WTC11 (cell line): ENCODE data around the gene BRK1. TPM values are rescaled to one million over a fixed set of nuclear protein-coding genes. Genes with fewer than 3 reads are reported as not detected.
"Not testable (repeated sequence)": the region's sequence is repeated elsewhere in the genome, so short reads cannot be mapped to it uniquely, and the experiment has no call there.

Experiments
- ATAC-seq: fragments of 200-7000 bp; cut with Tn5 transposase; 2 replicates; pipeline ENCODE4 v1.10.0; 2021; ENCODE audit warnings: mild to moderate bottlenecking, moderate library complexity
- CTCF ChIA-PET: fragments of 300-600 bp; sonication (Branson Sonifier 250); formaldehyde crosslinking; loops from one replicate; lab custom pipeline; 2021; ENCODE audit warnings: antibody characterized with exemption; lab: Charles Lee
- POLR2A ChIA-PET: fragments of 350-600 bp; sonication (Branson Sonifier 250); formaldehyde crosslinking; loops from one replicate; lab custom pipeline; 2021; ENCODE audit warnings: antibody characterized with exemption; lab: Charles Lee
- DNase-seq: peaks from one replicate; pipeline ENCODE4 v3.0.0; 2021; ENCODE audit warnings: low spot score
- H3K27ac Mint-ChIP-seq: 2 replicates; pipeline ENCODE4 v1.8.0; 2021; ENCODE audit warnings: mixed read lengths
- H3K27me3 Mint-ChIP-seq: 2 replicates; pipeline ENCODE4 v1.8.0; 2021; ENCODE audit warnings: low read depth, mild to moderate bottlenecking, moderate library complexity, mixed read lengths
- H3K36me3 Mint-ChIP-seq: 2 replicates; pipeline ENCODE4 v1.8.0; 2021; ENCODE audit warnings: mixed read lengths
- H3K4me1 Mint-ChIP-seq: 2 replicates; pipeline ENCODE4 v1.8.0; 2022; ENCODE audit warnings: mixed read lengths
- H3K4me3 Mint-ChIP-seq: 2 replicates; pipeline ENCODE4 v1.8.0; 2021; ENCODE audit warnings: mild to moderate bottlenecking, moderate library complexity, mixed read lengths
- H3K9me3 Mint-ChIP-seq: 2 replicates; pipeline ENCODE4 v1.8.0; 2021; ENCODE audit warnings: mixed read lengths
- AFF4 ChIP-seq: sonication (generic); formaldehyde crosslinking; IDR thresholded peaks from 2 replicates; pipeline ENCODE4 v1.8.1; 2023; ENCODE audit warnings: mild to moderate bottlenecking, missing genetic modification reagents, borderline replicate concordance
- AR ChIP-seq: fragments of 250-450 bp; sonication (Bioruptor Pico); IDR thresholded peaks from 2 replicates; pipeline ENCODE4 v1.9.0; 2021; ENCODE audit warnings: mild to moderate bottlenecking
- CTCF ChIP-seq: fragments of 200-600 bp; IDR thresholded peaks from 2 replicates; pipeline ENCODE4 v1.8.0; 2022; ENCODE audit warnings: antibody characterized with exemption
- E2F5 ChIP-seq: sonication (generic); formaldehyde crosslinking; IDR thresholded peaks from 2 replicates; pipeline ENCODE4 v1.8.1; 2022; ENCODE audit warnings: mild to moderate bottlenecking, moderate library complexity, missing genetic modification reagents
- ESRRA ChIP-seq: sonication (generic); formaldehyde crosslinking; IDR thresholded peaks from 2 replicates; pipeline ENCODE4 v1.8.1; 2022; ENCODE audit warnings: mild to moderate bottlenecking, missing genetic modification reagents, borderline replicate concordance
- GABPB1 ChIP-seq: sonication (generic); formaldehyde crosslinking; IDR thresholded peaks from 2 replicates; pipeline ENCODE4 v1.8.1; 2023; ENCODE audit warnings: mild to moderate bottlenecking, missing genetic modification reagents
- IRF2 ChIP-seq: sonication (generic); formaldehyde crosslinking; IDR thresholded peaks from 2 replicates; pipeline ENCODE4 v1.8.0; 2022; ENCODE audit warnings: low read depth, missing genetic modification reagents, borderline replicate concordance
- JAZF1 ChIP-seq: fragments of 250-450 bp; sonication (Bioruptor Pico); IDR thresholded peaks from 2 replicates; pipeline ENCODE4 v1.9.0; 2021; ENCODE audit warnings: moderate library complexity, mild to moderate bottlenecking, inconsistent platforms
- KAT7 ChIP-seq: sonication (generic); formaldehyde crosslinking; IDR thresholded peaks from 2 replicates; pipeline ENCODE4 v1.8.1; 2023; ENCODE audit warnings: missing genetic modification reagents, mild to moderate bottlenecking, borderline replicate concordance
- NFE2L1 ChIP-seq: sonication (generic); formaldehyde crosslinking; IDR thresholded peaks from 2 replicates; pipeline ENCODE4 v1.8.1; 2023; ENCODE audit warnings: missing genetic modification reagents
- NR2C2 ChIP-seq: sonication (generic); formaldehyde crosslinking; IDR thresholded peaks from 2 replicates; pipeline ENCODE4 v1.8.0; 2022; ENCODE audit warnings: mild to moderate bottlenecking, missing genetic modification reagents
- TCF7 ChIP-seq: sonication (generic); formaldehyde crosslinking; IDR thresholded peaks from 2 replicates; pipeline ENCODE4 v1.8.0; 2022; ENCODE audit warnings: mild to moderate bottlenecking, low read depth, missing genetic modification reagents, moderate library complexity
- TEAD4 ChIP-seq: sonication (generic); formaldehyde crosslinking; IDR thresholded peaks from 2 replicates; pipeline ENCODE4 v1.8.0; 2022; ENCODE audit warnings: mild to moderate bottlenecking, missing genetic modification reagents
- ZBTB43 ChIP-seq: sonication (generic); formaldehyde crosslinking; IDR thresholded peaks from 2 replicates; pipeline ENCODE4 v1.8.1; 2023; ENCODE audit warnings: mild to moderate bottlenecking, missing genetic modification reagents
- ZMAT4 ChIP-seq: fragments of 250-450 bp; sonication (Bioruptor Pico); IDR thresholded peaks from 2 replicates; pipeline ENCODE4 v1.9.0; 2021; ENCODE audit warnings: mild to moderate bottlenecking
- ZNF423 ChIP-seq: fragments of 250-450 bp; sonication (Bioruptor Pico); IDR thresholded peaks from 2 replicates; pipeline ENCODE4 v2.1.2; 2022; ENCODE audit warnings: mild to moderate bottlenecking, moderate library complexity
- ZSCAN18 ChIP-seq: fragments of 250-450 bp; sonication (Bioruptor Pico); IDR thresholded peaks from 2 replicates; pipeline ENCODE4 v2.1.2; 2022; ENCODE audit warnings: mild to moderate bottlenecking, moderate library complexity
- total RNA-seq: library from RNA; stranded (reverse); gene quantifications from 3 replicates; pipeline ENCODE4 v1.2.3, GENCODE V29; 2021

The BRK1 gene
- total RNA-seq, 1 experiment from 2014 or later: 107 TPM

GRCh38 chr3:10115326-10116137 is at the start of gene BRK1 (continued):
- TF ChIP-seq AFF4 (CRISPR knock-in tag): no peak
- TF ChIP-seq, all 79 proteins: peak for 14

GRCh38 chr3:10070077-10070476 is 45.4 kb upstream of the BRK1 start:
- Mint-ChIP-seq H3K9me3 (peaks cover 14% of the 10 kb centered on the region), H3K36me3 (peaks cover 67% of the 10 kb centered on the region)
- H3K4me1 Mint-ChIP-seq, DNase-seq, H3K4me3 Mint-ChIP-seq, ATAC-seq, H3K27ac Mint-ChIP-seq, CTCF ChIA-PET, POLR2A ChIA-PET, H3K27me3 Mint-ChIP-seq: not testable (repeated sequence)

- CTCF ChIA-PET: no interaction called here
- no peak for ATAC-seq
- no peak overlapping the region for H3K27ac Mint-ChIP-seq
Measured at GRCh38 chr3:10074666-10075065, 40.8 kb upstream of the BRK1 start.

GRCh38 chr3:10081871-10082270 is 33.6 kb upstream of the BRK1 start:
- no peak for ATAC-seq
- POLR2A ChIA-PET: no interaction called here
- peaks cover 67% of the 10 kb centered on the region for H3K36me3 Mint-ChIP-seq
- CTCF ChIA-PET: no interaction called here
- H3K4me1 Mint-ChIP-seq: no peaks in the 10 kb centered on the region
- no peak overlapping the region for H3K4me3 Mint-ChIP-seq
- H3K9me3 Mint-ChIP-seq: no peaks in the 10 kb centered on the region
- H3K27ac Mint-ChIP-seq: no peak overlapping the region
- no peak for DNase-seq
- no peaks in the 10 kb centered on the region for H3K27me3 Mint-ChIP-seq
- TF ChIP-seq AR (CRISPR knock-in tag) (no peak), IRF2 (CRISPR knock-in tag) (no peak), ZMAT4 (no peak), E2F5 (no peak), ZSCAN18 (CRISPR knock-in tag) (no peak), KAT7 (CRISPR knock-in tag) (no peak), NFE2L1 (no peak), ZNF423 (CRISPR knock-in tag) (no peak), CTCF (no peak), TCF7 (CRISPR knock-in tag) (no peak), GABPB1 (CRISPR knock-in tag) (no peak), ZBTB43 (no peak), TEAD4 (no peak), ESRRA (CRISPR knock-in tag) (no peak)

More at GRCh38 chr3:10074666-10075065, 40.8 kb upstream of the BRK1 start:
- Mint-ChIP-seq H3K36me3 (peaks cover 58% of the 10 kb centered on the region), H3K4me1 (no peaks in the 10 kb centered on the region), H3K4me3 (no peak overlapping the region), H3K27me3 (no peaks in the 10 kb centered on the region), H3K9me3 (no peaks in the 10 kb centered on the region)
- POLR2A ChIA-PET: interaction anchor here (0.6 kb wide), 1 partner anchor 238 kb away, joined by 3 read pairs; no protein-coding TSS in a partner anchor
- no peak for TF ChIP-seq JAZF1 (CRISPR knock-in tag)
- no peak for TF ChIP-seq NFE2L1
- TF ChIP-seq NR2C2: no peak
- no peak for DNase-seq
